IMR-90 (cell line): ENCODE measurements around the gene PEAK1. TPM values are rescaled to one million over a fixed set of nuclear protein-coding genes. Genes with fewer than 3 reads are reported as not detected.

Experiments
- ATAC-seq: fragments of 200-7000 bp; cut with Tn5 transposase; 2 replicates; pipeline ENCODE4 v1.9.1; 2020; ENCODE audit warnings: low read depth, mild to moderate bottlenecking, moderate library complexity
- BruUV-seq: library from RNA; stranded (reverse); fragments of 400-500 nt; replicated peaks from 2 replicates; lab custom pipeline; 2021; lab: Mats Ljungman, UMichigan
- CTCF ChIA-PET: fragments of 300-600 bp; formaldehyde crosslinking; extraction: SDS; loops from one replicate; lab custom pipeline; 2021; ENCODE audit warnings: antibody characterized with exemption; lab: Yijun Ruan, JAX
- POLR2A ChIA-PET: fragments of 300-600 bp; sonication (Branson Sonifier 250); formaldehyde crosslinking; loops from one replicate; lab custom pipeline; 2022; ENCODE audit warnings: antibody characterized with exemption; ENCODE audit not compliant: unreplicated experiment; lab: Charles Lee
- DNase-seq: peaks from one replicate; pipeline ENCODE4 v3.0.0; 2013
- H2AFZ ChIP-seq: replicated peaks from 2 replicates; pipeline ENCODE3; 2013; ENCODE audit warnings: low read length, mild to moderate bottlenecking; ENCODE audit not compliant: poor library complexity
- H2AK5ac ChIP-seq: 2 replicates; pipeline ENCODE4 v1.6.1; 2013; ENCODE audit warnings: low read depth, low read length, inconsistent platforms
- H2AK9ac ChIP-seq: replicated peaks from 2 replicates; pipeline ENCODE3; 2013; ENCODE audit warnings: mild to moderate bottlenecking, low read depth, low read length, moderate library complexity; ENCODE audit not compliant: poor library complexity
- H2BK120ac ChIP-seq: 2 replicates; pipeline ENCODE4 v1.6.1; 2013; ENCODE audit warnings: low read depth, low read length, inconsistent platforms
- H2BK15ac ChIP-seq: 3 replicates; pipeline ENCODE4 v1.6.1; 2013; ENCODE audit warnings: low read depth, low read length, inconsistent platforms
- H2BK20ac ChIP-seq: 2 replicates; pipeline ENCODE4 v1.6.1; 2013; ENCODE audit warnings: low read depth, mild to moderate bottlenecking, inconsistent platforms, low read length, moderate library complexity
- H2BK5ac ChIP-seq: 2 replicates; pipeline ENCODE4 v1.6.1; 2013; ENCODE audit warnings: mild to moderate bottlenecking, low read depth, low read length, inconsistent platforms; ENCODE audit not compliant: poor library complexity, severe bottlenecking
- H3K14ac ChIP-seq: replicated peaks from 2 replicates; pipeline ENCODE4 v1.6.1; 2013; ENCODE audit warnings: low read depth, low read length, inconsistent platforms
- H3K18ac ChIP-seq: 2 replicates; pipeline ENCODE4 v1.6.1; 2013; ENCODE audit warnings: low read depth, low read length, control low read depth
- H3K23ac ChIP-seq: 2 replicates; pipeline ENCODE4 v1.6.1; 2013; ENCODE audit warnings: low read depth, low read length, inconsistent platforms
- H3K27ac ChIP-seq: 2 replicates; pipeline ENCODE4 v1.5.1; 2013; ENCODE audit warnings: mild to moderate bottlenecking, control low read depth, low read length; ENCODE audit not compliant: insufficient read depth
- H3K27me3 ChIP-seq: 2 replicates; pipeline ENCODE4 v1.6.1; 2013; ENCODE audit warnings: low read length; ENCODE audit not compliant: control insufficient read depth, insufficient read depth
- H3K36me3 ChIP-seq: 2 replicates; pipeline ENCODE4 v1.6.1; 2013; ENCODE audit warnings: low read length, mixed read lengths; ENCODE audit not compliant: control insufficient read depth, insufficient read depth
- H3K4ac ChIP-seq: 2 replicates; pipeline ENCODE4 v1.6.1; 2013; ENCODE audit warnings: low read depth, low read length, inconsistent platforms
- H3K4me1 ChIP-seq: 2 replicates; pipeline ENCODE4 v1.6.1; 2013; ENCODE audit warnings: low read length, mixed read lengths; ENCODE audit not compliant: control insufficient read depth, insufficient read depth
- H3K4me2 ChIP-seq: 2 replicates; pipeline ENCODE4 v1.6.1; 2013; ENCODE audit warnings: low read depth, mild to moderate bottlenecking, control low read depth, low read length, moderate library complexity
- H3K4me3 ChIP-seq: 2 replicates; pipeline ENCODE4 v1.5.1; 2013; ENCODE audit warnings: low read depth, mild to moderate bottlenecking, control low read depth, low read length, moderate library complexity; ENCODE audit not compliant: insufficient read depth
- H3K56ac ChIP-seq: 2 replicates; pipeline ENCODE4 v1.6.1; 2013; ENCODE audit warnings: low read length, inconsistent platforms; ENCODE audit not compliant: insufficient read depth; ENCODE audit errors: extremely low read depth
- H3K79me1 ChIP-seq, 2 experiments: 2 replicates each; pipeline ENCODE4 v1.6.1; 2013; ENCODE audit warnings: low read length in 2 of 2, inconsistent platforms in 1 of 2, low read depth in 1 of 2
- H3K9ac ChIP-seq: 2 replicates; pipeline ENCODE4 v1.6.1; 2013; ENCODE audit warnings: low read depth, low read length, control low read depth
- H3K9me1 ChIP-seq: 2 replicates; pipeline ENCODE4 v1.6.1; 2013; ENCODE audit warnings: low read length, inconsistent platforms; ENCODE audit not compliant: insufficient read depth
- H3K9me3 ChIP-seq: 2 replicates; pipeline ENCODE4 v1.6.1; 2013; ENCODE audit warnings: low read length; ENCODE audit not compliant: control insufficient read depth, insufficient read depth
- H4K20me1 ChIP-seq: 2 replicates; pipeline ENCODE4 v1.6.1; 2013; ENCODE audit warnings: low read length, inconsistent platforms; ENCODE audit not compliant: insufficient read depth
- H4K5ac ChIP-seq: 2 replicates; pipeline ENCODE4 v1.6.1; 2013; ENCODE audit warnings: mild to moderate bottlenecking, low read depth, low read length, control low read depth
- H4K8ac ChIP-seq, 2 experiments: 2 replicates each; pipeline ENCODE4 v1.6.1; 2013; ENCODE audit warnings: low read depth in 2 of 2, low read length in 2 of 2, control low read depth in 1 of 2, inconsistent platforms in 1 of 2
- H4K91ac ChIP-seq: 2 replicates; pipeline ENCODE4 v1.6.1; 2013; ENCODE audit warnings: low read depth, low read length, inconsistent platforms; ENCODE audit not compliant: insufficient read depth
- CEBPB ChIP-seq: IDR thresholded peaks from 2 replicates; pipeline ENCODE4 v1.6.1; 2012; ENCODE audit warnings: low read depth, low read length, improper control_type of control experiment
- CHD1 ChIP-seq: IDR thresholded peaks from 2 replicates; pipeline ENCODE4 v1.6.1; 2012; ENCODE audit warnings: low read depth, low read length, improper control_type of control experiment
- CTCF ChIP-seq: conservative IDR thresholded peaks from 2 replicates; pipeline ENCODE4 v1.5.1; 2012; ENCODE audit warnings: mild to moderate bottlenecking, low read depth, low read length, improper control_type of control experiment
- ELK1 ChIP-seq: fragments of 150-350 bp; IDR thresholded peaks from 2 replicates; pipeline ENCODE4 v1.6.1; 2016; ENCODE audit warnings: low read depth, mild to moderate bottlenecking, low read length, moderate library complexity, borderline replicate concordance
- FOS ChIP-seq: fragments of 150-350 bp; IDR thresholded peaks from 2 replicates; pipeline ENCODE4 v1.6.1; 2016; ENCODE audit warnings: low read depth, low read length
- MAFK ChIP-seq: IDR thresholded peaks from 2 replicates; pipeline ENCODE4 v1.6.1; 2012; ENCODE audit warnings: low read depth, low read length, improper control_type of control experiment
- MAZ ChIP-seq: IDR thresholded peaks from 2 replicates; pipeline ENCODE4 v1.6.1; 2012; ENCODE audit warnings: low read depth, mild to moderate bottlenecking, low read length, improper control_type of control experiment, moderate library complexity, borderline replicate concordance
- MXI1 ChIP-seq: IDR thresholded peaks from 2 replicates; pipeline ENCODE4 v1.6.1; 2012; ENCODE audit warnings: low read depth, mild to moderate bottlenecking, low read length, moderate library complexity, borderline replicate concordance
- NFE2L2 ChIP-seq: fragments of 150-350 bp; IDR thresholded peaks from 2 replicates; pipeline ENCODE4 v1.6.1; 2016; ENCODE audit warnings: low read depth, mild to moderate bottlenecking, low read length
- POLR2A ChIP-seq: IDR thresholded peaks from 2 replicates; pipeline ENCODE4 v1.6.1; 2012; ENCODE audit warnings: mild to moderate bottlenecking, low read depth, low read length
- RAD21 ChIP-seq: IDR thresholded peaks from 2 replicates; pipeline ENCODE4 v1.6.1; 2012; ENCODE audit warnings: low read length, improper control_type of control experiment
- dilution Hi-C: fragments of 300-500 bp; cut with HindIII; formaldehyde crosslinking; loops from one replicate; pipeline ENCODE4 v1.14.3; 2018; ENCODE audit warnings: low sequenced_read_pairs; ENCODE audit not compliant: unreplicated experiment
- in situ Hi-C: fragments of 300-500 bp; cut with MboI; formaldehyde crosslinking; loops from 3 replicates; pipeline ENCODE4 v1.14.3; 2019; ENCODE audit warnings: low sequenced_read_pairs, inconsistent platforms, mixed read lengths
- intact Hi-C: fragments of 100-400 bp; cut with micrococcal nuclease; formaldehyde crosslinking; loops from 2 replicates; pipeline ENCODE4 v1.10.0; 2022
- polyA plus RNA-seq, 3 experiments: library from polyadenylated mRNA; depleted of rRNA; stranded (reverse); fragments of >200 nt; gene quantifications; 2 replicates each; pipeline ENCODE4 v1.2.3, GENCODE V29; 2012; ENCODE audit warnings: low replicate concordance in 1 of 3
- total RNA-seq: library from RNA; depleted of rRNA; stranded (reverse); fragments of >200 nt; gene quantifications from 2 replicates; pipeline ENCODE4 v1.2.3, GENCODE V29; 2012
- TF ChIP-seq, protein P1 (sequence below): fragments of 150-350 bp; IDR thresholded peaks from 2 replicates; pipeline ENCODE4 v1.6.1; 2017; ENCODE audit warnings: mild to moderate bottlenecking, antibody characterized with exemption, low read length, low read depth

Gene PEAK1
- total and polyA plus RNA-seq, 2 of the 4 experiments (the other 2 are of a cell fraction) = 21.5 to 43.9 TPM

- Histone ChIP-seq H3K36me3 (peaks cover 13% of the 10 kb centered on the region), H2AK5ac (no peak overlapping the region), H3K4me1 (peaks cover 6% of the 10 kb centered on the region), H4K20me1 (no peaks in the 10 kb centered on the region), H3K4me3 (no peak overlapping the region), H2BK20ac (no peak overlapping the region), H3K9me3 (no peaks in the 10 kb centered on the region), H2BK120ac (no peak overlapping the region), H3K79me1 (peaks cover 3 to 47% of the 10 kb centered on the region in 2 experiments), H3K23ac (no peak overlapping the region; the same call in 1 of the 2 replicates), H3K56ac (no peak overlapping the region), H2BK15ac (no peak overlapping the region), H4K5ac (no peak overlapping the region), H2AK9ac (no peak overlapping the region), H3K9me1 (peaks cover 15% of the 10 kb centered on the region), H3K4me2 (no peak overlapping the region), H3K27me3 (no peaks in the 10 kb centered on the region), H3K27ac (no peak overlapping the region), H4K8ac (no peak overlapping the region), H2AFZ (no peak overlapping the region), H2BK5ac (no peak overlapping the region), H4K91ac (no peak overlapping the region), H3K14ac (no peak overlapping the region; the same call in 1 of the 2 replicates), H3K9ac (no peak overlapping the region), H3K4ac (no peak overlapping the region), H3K18ac (no peak overlapping the region)
- DNase-seq (no peak), ATAC-seq (no peak)
- dilution Hi-C loops = no loop called here
- in situ Hi-C loops = no loop called here
- intact Hi-C loops = no loop called here
- TSS peak; percentile 60 for BruUV-seq
- TF ChIP-seq CEBPB (no peak), POLR2A (no peak), CTCF (no peak), NFE2L2 (no peak), ELK1 (no peak), MXI1 (no peak), MAFK (no peak), FOS (no peak), CHD1 (no peak), MAZ (no peak), RAD21 (no peak)
- TF ChIP-seq, protein P1, sequence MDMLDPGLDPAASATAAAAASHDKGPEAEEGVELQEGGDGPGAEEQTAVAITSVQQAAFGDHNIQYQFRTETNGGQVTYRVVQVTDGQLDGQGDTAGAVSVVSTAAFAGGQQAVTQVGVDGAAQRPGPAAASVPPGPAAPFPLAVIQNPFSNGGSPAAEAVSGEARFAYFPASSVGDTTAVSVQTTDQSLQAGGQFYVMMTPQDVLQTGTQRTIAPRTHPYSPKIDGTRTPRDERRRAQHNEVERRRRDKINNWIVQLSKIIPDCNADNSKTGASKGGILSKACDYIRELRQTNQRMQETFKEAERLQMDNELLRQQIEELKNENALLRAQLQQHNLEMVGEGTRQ = no peak
- ChIA-PET POLR2A (no interaction called here), CTCF (interaction anchor here (0.6 to 0.8 kb wide), 2 partner anchors 9 to 34 kb away, joined by 3 read pairs; no protein-coding TSS in a partner anchor)
These were observed 240.3 kb downstream of the PEAK1 start for GRCh38 chr15:77179541-77179998.
